KG1 (cell line): ENCODE results near the gene C2orf72.

Source experiments
- DNase-seq: peaks from one replicate; lab custom pipeline; 2025; lab: John Stamatoyannopoulos, UW

C2orf72 gene

DNA sequence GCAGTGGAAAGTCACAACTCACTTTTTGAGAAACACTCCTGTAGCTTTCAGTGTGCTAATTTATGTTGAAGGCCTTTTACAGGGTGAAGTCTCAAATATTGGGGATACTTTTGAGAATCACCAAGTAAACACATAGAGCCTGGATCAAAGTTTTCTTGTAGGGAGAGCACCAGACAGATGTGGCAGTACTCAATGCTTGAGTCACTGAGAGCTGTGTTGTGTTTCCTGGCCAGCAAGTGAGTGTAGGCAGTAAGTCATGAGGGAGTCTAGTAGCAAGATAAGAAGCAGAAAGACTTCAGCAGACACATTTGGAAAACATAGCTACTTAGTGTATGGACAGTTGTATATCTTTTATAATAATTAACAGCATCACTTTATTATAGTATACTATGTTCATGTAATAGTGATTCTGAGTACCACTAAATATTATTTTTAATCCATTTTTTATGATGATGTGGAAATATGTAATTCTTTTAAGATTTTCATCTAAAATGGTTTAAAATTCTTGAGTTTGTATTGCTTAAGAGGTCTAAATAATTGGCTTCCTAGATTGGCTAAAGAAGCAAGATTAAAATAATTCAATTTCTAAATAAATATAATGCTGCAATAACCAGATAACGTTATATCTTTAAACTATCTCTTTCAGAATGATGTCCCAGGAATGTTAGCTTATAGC lies 32.2 kb downstream of the C2orf72 start:
- no peak for DNase-seq

DNA sequence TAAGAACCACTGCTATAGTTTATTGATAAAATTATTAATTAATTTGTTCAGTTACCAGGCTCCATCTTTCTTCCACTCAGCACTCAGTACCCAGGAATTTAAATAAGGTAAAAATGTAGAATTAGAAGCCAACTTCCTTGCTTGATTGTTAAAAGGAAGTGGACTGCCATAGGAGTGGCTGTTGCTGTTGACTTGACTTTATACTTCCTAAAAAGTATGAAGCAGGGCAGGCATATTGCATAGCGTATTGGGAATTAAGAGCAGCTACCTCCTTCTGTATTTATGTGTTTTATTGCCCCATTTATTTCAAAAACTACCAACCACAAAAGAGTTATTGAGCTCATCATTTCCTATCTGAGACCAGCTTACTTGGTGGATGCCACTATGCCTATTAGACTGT lies 47.2 kb downstream of the C2orf72 start:
- no peak for DNase-seq

DNA sequence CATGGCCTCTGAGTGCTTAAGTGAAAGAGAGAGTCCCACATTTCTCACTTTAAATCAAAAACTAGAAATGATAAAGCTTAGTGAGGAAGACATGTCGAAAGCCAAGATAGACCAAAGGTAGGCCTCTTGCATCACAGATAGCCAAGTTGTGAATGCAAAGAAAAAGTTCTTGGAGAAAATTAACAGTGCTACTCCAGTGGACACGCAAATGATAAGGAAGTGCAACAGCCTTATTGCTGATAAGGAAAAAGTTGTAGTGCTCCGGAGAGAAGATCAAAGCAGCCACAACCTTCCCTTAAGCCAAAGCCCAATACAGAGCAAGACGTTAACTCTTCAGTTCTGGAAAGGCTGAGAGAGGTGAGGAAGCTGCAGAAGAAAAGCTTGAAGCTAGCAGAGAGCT lies 51.4 kb downstream of the C2orf72 start:
- no peak for DNase-seq

DNA sequence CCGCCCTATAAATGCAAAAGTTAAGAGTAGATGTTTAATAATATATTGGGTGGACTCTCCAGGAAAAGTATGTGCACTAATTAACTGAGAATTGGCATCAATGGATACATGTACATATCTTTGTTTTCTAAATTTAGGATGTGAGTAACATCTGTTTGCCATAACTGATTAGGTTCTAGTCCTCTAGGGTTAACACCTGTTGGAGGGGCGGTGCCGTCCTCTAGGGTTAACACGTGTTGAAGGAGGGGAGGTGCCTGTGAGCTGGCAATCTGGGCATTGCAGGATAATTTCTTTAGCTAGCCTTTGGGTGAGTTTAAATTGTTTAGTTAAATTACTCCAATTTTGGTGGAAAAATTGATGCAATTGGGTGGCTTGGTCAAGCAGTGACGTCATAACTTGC lies 56.6 kb downstream of the C2orf72 start:
- no peak for DNase-seq

DNA sequence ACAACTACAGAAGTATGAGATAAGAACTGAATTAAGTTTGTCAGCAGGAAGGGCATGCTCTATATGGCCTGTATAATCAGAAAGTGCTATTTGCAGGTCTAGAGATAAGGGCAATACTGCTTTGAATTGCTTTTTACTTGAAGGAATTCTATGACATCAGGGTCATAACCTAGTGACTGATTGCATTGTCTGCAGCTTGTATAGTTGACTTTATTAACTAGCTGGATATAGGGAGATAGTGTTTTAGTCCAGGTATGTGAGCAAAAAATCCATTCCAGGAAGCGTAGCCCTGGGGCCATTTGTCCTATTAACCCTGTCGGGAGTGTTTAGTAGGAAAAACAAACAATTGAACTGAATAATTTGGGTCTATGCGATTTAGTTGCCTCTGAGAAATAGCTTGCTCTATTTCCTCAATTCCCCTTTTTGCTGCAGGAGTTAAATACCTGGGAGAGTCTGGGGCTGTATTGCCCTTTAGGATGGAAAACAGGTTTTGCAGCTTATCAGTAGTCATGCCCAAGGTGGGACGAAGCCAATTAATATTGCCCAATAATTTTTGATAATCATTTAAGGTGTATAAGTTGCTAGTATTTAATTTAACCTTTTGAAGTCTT lies 57.5 kb downstream of the C2orf72 start:
- no peak for DNase-seq
